ENCODE measurements around the gene ZC2HC1C.

Gene ZC2HC1C, protein sequence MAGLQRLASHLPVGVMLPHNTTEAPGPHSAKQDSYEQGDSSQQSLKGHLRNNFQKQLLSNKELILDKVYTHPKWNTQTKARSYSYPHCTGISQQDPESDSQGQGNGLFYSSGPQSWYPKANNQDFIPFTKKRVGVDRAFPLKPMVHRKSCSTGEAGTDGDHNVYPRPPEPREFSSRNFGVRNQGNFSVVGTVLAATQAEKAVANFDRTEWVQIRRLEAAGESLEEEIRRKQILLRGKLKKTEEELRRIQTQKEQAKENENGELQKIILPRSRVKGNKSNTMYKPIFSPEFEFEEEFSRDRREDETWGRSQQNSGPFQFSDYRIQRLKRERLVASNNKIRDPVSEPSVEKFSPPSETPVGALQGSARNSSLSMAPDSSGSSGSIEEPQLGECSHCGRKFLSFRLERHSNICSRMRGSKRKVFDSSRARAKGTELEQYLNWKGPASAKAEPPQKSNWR

DNA sequence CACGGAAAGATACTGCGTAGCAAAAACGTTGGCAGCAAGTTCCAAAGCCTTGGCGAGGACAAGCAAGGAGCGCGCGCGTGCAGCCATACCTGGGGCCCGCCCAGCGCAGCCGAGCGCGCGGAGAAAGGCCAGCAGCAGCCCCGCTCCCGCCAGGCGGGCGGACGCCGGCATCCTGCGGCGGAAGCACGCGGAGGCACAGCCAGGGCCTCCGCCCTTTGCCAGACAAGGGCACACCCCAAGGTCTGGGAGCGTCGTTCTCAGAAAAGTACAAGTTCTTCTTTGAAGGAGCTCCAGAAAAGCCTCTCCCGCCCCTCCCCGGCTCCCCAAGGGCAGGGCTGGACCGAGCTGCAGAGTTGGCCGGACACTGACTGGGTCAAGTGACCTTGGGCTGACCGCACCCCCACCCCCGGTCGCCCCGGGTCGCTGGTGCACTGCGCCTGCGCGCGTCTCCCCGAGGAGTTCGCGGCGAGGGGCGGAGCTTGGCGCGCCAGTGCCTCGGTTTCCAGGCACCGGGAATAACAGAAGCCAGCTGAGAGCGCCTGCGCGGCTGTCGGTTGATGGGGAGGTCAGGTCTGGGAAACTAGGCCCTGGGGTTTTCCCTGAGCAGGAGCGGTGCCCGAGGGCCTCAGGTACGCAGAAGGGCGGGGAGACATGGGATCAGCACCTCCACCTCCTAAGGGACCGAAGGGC lies at the start of gene ZC2HC1C:
ZC2HC1C (plus strand) TSS at position 521 of the 690 bp plus-strand sequence. CDS start 933 bp downstream, outside the sequence.
- peak; percentile 98 for DNase-seq (ENCODE audit: low read depth, low spot score)

DNA sequence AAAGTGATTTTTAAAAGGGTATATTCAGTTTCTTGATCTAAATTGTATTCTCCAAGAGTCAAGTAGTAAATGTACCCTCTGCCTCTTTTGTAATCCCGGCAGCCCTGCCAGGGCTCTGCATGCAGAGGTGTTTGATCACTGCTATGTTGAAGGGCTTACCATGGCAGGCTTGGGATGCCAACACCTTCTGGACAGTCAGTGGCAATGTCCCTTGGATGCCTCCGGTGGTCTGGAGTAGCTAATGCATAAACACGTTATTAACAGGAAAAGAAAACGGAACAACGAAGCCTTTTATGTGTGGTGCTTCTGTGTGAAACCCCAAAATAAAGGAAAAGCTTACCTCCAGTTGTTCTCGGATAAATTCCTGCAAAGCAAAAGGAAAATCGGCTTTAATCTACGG lies 46.8 kb upstream of the ZC2HC1C start:
- DNase-seq (ENCODE audit: low read depth, low spot score): peak; percentile 19

DNA sequence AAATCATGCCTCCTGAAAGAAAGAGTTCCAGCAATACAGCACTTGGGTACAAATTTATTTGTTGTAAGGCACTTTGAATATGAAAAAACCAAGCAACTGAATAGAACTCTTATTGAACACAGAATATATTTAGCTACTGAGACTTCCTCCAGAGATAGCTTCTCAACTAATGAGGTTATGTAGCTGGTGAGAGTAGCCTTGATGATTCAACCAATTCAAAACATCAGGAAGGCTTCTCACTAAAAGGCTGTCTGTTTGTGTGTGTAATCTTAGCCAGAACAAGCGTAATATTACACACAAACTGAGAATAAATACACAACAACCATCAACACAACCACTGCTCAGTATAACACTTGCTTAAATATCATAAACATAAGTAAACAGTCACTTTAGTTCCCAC lies 46.3 kb upstream of the ZC2HC1C start:
- no peak for DNase-seq (ENCODE audit: low read depth, low spot score)

DNA sequence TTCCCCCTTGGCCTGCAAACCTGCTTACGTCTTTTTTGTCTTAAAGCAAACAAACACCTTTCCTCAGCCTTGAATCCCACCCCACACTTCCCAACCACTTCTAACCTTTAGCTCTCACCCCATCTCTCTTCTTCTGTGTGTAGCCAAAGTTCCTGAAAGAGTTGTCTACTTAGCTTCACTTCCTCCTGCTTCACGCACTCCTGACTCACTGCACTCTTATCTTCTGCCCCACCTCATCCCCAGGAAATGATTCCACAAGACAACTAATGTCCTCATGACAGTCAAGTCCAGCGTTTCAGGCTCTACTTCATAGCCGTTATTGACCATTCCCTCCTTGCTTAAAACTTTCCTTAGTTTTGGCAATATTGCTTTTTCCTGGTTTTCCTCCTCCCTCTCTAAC lies 44.4 kb upstream of the ZC2HC1C start:
- DNase-seq (ENCODE audit: low read depth, low spot score): no peak

DNA sequence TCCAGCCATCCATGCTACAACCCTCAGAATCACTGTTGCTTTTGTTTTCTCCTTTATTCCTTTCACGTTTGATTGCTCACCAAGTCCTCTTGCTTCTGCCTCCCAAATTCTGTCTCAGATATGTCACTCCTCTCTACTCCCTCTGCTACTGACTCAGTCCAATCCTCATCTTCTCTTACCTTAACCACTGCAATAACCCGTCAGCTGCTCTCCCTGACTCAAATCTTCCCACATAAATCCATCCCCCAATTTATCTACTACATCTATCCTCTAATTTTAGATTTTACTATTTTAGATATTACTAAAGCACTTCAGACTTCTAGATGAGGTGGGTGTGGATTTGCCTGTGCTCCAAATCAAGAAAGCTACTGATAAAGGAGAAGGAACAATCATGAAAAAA lies 43.6 kb upstream of the ZC2HC1C start:
- no peak for DNase-seq (ENCODE audit: low read depth, low spot score)

DNA sequence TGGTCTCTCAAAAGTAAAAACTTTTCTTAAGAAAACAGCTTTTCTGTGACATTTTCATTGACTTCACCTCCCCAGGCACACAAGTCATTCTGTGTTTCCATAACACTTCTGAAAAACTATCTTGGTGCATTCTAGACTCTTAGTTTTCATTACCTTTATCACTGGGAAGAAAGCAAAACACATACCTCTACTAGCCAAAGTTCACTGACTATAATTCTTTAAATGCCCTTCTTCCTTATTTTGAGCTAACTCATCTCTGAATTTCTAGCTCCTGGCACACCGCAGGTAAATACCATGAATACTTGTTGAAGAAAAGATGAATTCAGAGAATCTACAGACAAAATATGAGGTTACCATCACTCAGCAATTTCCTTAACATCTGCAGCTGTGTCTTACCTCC lies 39.3 kb upstream of the ZC2HC1C start:
- DNase-seq (ENCODE audit: low read depth, low spot score): no peak

DNA sequence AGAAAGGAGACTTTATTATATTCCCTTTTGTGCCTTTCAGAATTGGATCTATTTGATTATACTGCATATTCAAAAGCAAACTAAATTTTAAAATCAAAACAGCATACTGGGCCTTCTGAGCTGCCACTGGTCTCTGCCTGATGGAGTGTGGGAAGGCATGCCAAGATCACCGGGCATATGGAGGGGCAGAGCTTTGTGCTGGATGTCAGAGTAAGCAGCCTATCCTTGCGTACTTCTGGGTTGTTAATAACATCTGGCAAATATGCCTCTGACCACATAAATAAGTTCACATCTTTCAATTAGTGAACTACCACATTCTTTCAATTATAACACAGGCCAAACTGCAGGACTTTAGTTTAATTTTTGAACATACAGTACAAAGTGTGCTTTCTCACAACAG lies 36.5 kb upstream of the ZC2HC1C start:
- DNase-seq (ENCODE audit: low read depth, low spot score): no peak

DNA sequence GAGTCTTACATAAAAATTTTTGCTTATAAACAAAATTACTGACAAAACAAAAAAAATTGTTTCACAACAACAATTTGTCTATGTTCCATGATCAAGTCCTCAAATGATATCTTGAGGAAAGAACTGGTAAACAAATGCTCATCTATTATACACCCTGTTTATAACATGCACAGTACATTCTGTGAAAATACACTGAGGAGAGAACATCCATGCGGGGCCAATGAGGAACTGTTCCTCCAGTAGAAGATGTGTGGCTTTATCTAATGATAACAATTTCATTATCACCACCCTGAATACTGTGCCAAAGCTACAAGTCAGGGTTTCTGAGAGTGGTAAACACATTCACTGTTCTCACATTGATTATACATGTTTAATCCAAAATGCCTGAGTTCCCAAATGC lies 28.9 kb upstream of the ZC2HC1C start:
- DNase-seq (ENCODE audit: low read depth, low spot score): no peak

DNA sequence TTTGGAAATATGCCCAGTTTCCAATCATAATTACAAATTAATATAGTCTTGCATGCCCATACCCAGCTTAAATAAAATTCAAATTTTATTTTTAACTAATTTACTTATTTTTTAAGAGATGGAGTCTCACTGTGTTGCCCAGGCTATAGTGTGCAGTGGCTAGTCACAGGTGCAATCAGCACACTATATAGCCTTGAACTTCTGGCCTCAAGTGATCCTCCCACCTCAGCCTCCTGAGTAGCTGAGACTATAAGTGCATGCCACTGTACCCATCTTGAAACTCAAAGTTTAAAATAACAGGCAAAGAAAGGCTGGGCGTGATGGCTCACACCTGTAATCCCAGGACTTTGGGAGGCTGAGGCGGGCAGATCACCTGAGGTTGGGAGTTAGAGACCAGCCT lies 28.5 kb upstream of the ZC2HC1C start:
- DNase-seq (ENCODE audit: low read depth, low spot score): no peak

DNA sequence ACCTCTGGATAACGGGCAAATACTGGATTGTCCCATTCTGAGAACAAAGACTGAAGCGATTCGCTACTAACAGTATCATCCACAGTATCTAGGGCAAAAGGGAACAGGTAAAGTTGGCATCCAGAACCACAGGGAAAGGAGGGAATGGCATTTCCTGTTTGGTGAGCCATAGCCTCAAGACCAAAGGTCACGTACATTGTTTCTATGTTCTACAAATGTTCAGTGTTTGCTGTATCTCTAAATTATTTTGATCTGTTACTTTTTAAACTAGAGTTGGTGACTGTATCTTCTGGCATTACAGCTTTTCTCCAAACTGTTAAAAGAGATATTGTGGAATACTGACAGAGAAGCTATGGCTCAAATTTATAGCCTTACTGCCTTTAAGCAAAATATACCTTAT lies 27.8 kb upstream of the ZC2HC1C start:
- DNase-seq (ENCODE audit: low read depth, low spot score): no peak

DNA sequence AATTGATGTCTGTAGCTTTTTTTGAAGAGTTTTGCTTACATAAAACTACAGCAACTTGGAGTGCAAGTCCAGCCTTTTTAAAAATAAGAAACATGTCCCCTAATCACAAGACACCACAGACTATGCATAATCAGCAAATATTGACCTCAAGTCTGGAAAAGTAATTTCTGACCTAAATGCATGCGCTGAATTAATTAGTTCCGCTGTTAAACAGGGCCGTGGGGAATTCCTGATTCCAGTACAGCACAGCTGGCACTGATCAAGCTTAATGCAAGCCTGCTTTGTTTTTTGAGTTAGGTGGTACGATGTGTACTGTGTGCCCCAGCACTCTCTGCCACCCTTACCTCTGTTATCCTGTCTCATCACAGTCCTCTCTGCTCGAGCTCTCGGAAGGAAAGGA lies 27.4 kb upstream of the ZC2HC1C start:
- DNase-seq (ENCODE audit: low read depth, low spot score): no peak

DNA sequence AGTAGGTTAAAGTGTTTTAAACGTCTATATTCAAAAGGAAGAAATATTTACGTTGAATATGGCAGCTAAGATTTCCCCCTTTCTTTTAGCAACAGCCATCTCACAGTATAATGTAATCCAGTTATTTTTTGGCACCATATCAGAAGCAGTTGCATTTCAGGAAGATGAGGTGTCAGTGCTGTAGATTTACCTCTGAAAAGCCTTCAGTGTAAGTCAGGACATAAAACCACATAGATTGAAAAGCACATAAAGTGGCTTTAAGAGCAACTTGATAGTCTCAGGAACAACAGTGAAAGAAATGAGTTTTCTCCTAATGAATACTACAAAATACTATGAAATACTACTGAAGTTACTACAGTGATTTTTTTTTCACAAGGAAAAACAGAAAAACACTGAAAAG lies 25.1 kb upstream of the ZC2HC1C start:
- DNase-seq (ENCODE audit: low read depth, low spot score): no peak

DNA sequence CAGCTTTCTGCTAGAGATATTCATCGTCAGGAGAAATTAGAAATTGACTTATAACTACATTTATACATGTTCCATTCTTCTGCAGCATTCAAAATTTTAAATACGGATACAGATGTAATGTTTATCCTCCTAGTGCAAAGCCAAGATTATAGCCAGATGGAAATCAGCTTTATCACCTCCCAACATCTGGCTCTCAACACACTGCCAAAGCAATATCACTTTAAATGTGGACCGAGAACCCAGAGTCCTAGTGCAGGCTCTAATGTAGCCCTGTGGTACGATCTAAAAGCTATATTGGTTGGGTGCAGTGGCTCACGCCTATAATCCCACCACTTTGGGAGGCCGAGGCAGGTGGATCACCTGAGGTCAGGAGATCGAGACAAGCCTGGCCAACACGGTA lies 24.7 kb upstream of the ZC2HC1C start:
- no peak for DNase-seq (ENCODE audit: low read depth, low spot score)

DNA sequence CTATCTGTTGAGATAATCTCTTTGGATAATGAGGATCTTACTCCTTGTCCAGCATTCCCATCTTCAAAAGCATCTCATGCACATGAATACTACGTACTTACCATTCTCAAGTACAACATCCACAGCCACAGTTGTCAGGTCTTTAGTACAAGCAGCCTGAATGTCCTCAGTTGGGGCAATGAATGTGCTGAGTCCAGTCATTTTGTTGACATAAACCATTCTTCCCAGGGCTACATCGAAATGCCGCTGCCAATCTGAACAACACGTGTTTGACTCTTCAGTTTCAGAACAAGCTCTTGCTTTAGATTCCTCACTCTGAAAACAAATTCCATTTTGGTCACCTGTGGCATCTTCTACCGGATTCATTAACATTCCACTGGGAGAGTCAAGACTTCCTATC lies 23.2 kb upstream of the ZC2HC1C start:
- DNase-seq (ENCODE audit: low read depth, low spot score): no peak

DNA sequence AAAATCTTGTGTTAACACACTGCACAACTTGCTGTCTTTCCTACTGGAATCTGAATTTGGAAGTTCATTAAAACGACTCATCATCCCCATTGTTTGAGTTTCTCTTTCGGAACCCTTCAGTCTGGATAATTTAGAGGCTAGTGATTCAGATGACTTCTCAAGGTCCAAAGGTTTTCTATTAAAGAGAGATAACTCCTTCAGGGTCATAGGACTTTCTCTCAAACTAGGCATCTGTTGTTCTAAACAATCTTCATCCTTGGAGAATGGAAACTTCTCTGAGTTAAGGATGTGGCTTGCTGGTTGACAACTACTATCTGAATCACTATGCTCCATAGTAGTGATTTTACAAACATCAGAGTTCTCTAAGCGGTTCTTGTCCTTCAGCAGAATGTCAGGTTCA lies 22.5 kb upstream of the ZC2HC1C start:
- DNase-seq (ENCODE audit: low read depth, low spot score): no peak

DNA sequence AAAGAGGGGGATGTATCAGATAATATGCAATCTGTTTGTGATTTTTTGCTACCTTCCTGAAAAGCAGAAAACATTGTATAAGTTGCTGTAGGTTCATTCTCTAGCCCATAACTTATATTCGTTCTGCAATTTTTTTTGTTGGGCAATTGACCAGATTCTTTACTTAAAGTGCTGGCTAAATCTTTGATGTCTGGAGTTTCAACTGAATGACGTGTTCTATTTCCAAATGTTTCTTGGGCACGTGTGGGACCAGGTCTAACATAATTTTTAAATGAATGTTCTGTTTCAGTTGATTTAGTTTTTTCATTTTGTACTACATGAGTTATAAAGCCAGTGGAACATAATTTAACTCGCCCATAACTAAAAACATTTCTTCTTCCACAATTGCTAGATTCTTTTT lies 21.9 kb upstream of the ZC2HC1C start:
- DNase-seq (ENCODE audit: low read depth, low spot score): no peak

DNA sequence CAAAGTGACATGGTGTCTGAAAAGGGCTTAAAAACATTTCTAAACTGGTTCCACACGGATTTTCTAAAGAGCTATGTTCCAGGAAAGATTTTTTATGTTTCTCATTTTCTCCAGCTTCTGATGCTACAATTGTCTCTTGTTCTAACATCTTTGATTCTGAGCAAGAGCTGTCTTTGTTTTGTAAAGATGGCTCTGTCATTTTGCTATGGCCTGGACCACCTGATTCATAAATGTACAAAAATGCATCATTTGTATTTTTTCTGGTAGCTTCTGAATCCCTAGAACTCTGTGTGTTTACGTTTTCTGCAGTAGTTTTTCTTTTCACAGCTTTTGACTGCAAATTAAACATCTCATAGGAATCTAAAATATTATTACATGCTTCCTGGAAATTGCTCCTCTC lies 21.3 kb upstream of the ZC2HC1C start:
- no peak for DNase-seq (ENCODE audit: low read depth, low spot score)

DNA sequence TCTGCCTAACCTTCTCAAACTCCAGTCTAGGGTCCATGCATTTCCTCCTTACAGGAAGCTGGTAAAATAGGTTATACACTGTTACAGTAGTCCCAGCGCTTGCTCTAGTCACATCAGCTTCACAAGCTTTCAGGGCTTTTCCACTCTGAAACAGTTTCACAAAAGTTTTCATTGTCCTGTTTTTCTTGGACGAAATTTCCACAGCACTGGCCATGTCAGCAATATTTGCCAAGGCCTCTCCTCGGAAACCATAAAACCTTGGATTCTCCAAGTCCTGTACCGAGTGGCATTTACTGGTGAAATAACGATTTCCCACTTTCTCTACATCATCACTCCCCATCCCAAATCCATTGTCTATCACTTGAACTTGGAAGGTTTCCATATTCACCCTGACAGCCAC lies 20.3 kb upstream of the ZC2HC1C start:
- no peak for DNase-seq (ENCODE audit: low read depth, low spot score)

DNA sequence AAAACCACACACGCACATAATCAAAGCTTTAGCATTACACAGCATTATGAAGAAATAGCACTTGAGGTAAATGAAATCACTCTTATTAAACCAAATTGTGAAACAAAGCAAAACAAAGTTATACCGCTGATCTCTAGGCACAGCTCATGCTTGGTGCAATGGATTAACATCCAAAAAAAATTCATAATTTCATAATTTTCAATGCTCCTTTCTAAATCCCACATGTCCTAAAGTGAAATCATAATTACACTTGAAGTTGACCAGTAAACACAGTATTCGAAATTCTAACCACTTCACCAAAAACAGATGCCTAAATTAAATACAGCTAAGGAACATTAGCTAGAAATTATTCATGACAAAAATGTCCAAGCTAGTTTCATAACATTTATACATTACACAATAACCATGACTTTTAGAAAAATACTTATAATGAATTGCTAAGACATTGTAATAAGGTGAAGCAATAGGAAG lies 19.7 kb upstream of the ZC2HC1C start:
- DNase-seq (ENCODE audit: low read depth, low spot score): no peak

DNA sequence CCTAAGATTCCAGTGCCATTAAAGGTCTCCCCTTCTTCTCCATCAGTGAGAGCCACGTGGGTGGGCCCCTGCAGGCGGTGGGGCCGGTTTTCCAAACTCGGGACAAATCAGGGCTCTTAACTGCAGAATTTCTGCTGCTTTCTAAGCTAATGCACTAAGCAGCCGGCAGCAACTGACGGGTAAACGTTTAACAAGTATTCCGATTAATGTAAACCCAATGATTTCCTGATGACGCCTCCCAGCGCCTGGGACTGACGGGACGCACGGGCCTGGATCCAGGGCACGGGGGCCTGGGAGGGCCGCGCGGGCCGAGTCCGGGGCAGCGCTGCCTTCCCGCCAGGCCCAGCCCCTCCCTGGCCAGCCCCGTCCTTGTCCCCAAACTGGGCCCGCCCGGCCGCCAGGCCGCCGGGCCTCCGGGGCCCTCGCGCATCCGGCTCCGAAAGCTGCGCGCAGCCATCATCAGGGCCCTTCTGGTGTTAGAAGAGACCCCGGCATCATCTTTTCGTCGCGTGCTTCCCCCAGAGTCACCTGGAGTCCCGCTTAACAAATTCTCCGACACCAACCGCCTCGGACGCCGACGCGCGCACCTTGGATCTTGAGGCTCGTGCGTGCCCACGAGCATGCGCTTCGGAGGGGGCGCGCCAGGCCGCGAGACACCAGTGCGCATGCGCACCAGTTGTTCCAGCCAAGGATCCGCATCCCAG lies 18.4 kb upstream of the ZC2HC1C start, which contains the start of gene MLH3:
MLH3 (minus strand) TSS at position 616 of the 704 bp plus-strand sequence. CDS start 1,812 bp downstream, outside the sequence.
- peak; percentile 95 for DNase-seq (ENCODE audit: low read depth, low spot score)

DNA sequence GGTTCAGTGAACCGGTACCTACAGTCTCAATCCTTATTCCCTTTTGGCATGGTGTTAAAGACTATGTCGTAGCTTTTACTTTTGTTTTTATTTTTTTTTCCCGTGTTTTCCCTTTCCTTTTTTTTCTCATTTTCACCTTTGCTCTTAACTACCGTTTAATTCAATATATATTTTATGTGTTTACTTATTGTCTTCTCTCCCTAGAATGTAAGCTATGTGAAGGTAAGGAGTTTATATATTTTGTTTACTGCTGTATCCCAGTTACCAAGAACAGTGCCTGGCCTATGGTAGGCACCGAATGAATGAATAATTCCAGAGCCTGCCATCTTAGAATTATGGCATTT lies 17.9 kb upstream of the ZC2HC1C start:
- DNase-seq (ENCODE audit: low read depth, low spot score): no peak

All from ELF-1 (cell line).